Ammon's horn (tissue), 1 donor: Measurements from ENCODE around the gene ALS2CL.
A peak's percentile ranks its signal among the peaks of the same experiment; 100 is the strongest.

ENCODE experiments used
- DNase-seq: peaks from one replicate; pipeline ENCODE4 v3.0.0-alpha.2; 2016; ENCODE audit warnings: low spot score

ALS2CL gene

GRCh38 chr3:46629551-46630517 is 63.6 kb downstream of the ALS2CL start:
- DNase-seq, result peak; percentile 85

- DNase-seq, result peak; percentile 49
These were observed 64.5 kb downstream of the ALS2CL start for GRCh38 chr3:46628901-46629369.

GRCh38 chr3:46627078-46627477 is 66.4 kb downstream of the ALS2CL start:
- DNase-seq, result no peak

- no peak for DNase-seq
These were observed 67.4 kb downstream of the ALS2CL start for GRCh38 chr3:46626039-46626438.

- DNase-seq, result peak; percentile 38
These were observed 68.4 kb downstream of the ALS2CL start for GRCh38 chr3:46624975-46625490.

GRCh38 chr3:46624533-46624932 is 68.9 kb downstream of the ALS2CL start:
- no peak for DNase-seq

GRCh38 chr3:46619845-46620778 is 73.4 kb downstream of the ALS2CL start:
- DNase-seq, result no peak
